Heart left ventricle (tissue), 16 donors: Measurements from ENCODE around the gene FNDC11. TPM values are rescaled to one million over a fixed set of nuclear protein-coding genes. Genes with fewer than 3 reads are reported as not detected.

Experiments
- ATAC-seq, 4 donors: fragments of 200-7000 bp; cut with Tn5 transposase; one replicate each; pipeline ENCODE4 v1.9.1; 2020 to 2022; ENCODE audit warnings: moderate library complexity in 4 of 4, mild to moderate bottlenecking in 3 of 4, moderate number of reproducible peaks in 1 of 4
- DNase-seq, 5 donors: peaks; one replicate each; pipeline ENCODE4 v3.0.0-alpha.2; 2020
- H3K27ac ChIP-seq, 12 donors: fragments of 200-600 bp; sonication (generic) in 4 of 12; one replicate each; pipeline versions ENCODE4 v1.5.0 to v1.8.0; 2016 to 2022; ENCODE audit warnings: mild to moderate bottlenecking in 2 of 12
- H3K27me3 ChIP-seq, 9 donors: fragments of 200-600 bp; sonication (generic) in 2 of 9; one replicate each; pipeline versions ENCODE4 v1.5.1 to v1.8.0; 2016 to 2022; ENCODE audit warnings: mild to moderate bottlenecking in 3 of 9
- H3K36me3 ChIP-seq, 9 donors: fragments of 200-600 bp; sonication (generic) in 2 of 9; one replicate each; pipeline versions ENCODE4 v1.5.0 to v1.8.0; 2018 to 2022; ENCODE audit warnings: mild to moderate bottlenecking in 2 of 9
- H3K4me1 ChIP-seq, 12 donors: fragments of 200-600 bp; sonication (generic) in 4 of 12; one replicate each; pipeline versions ENCODE4 v1.5.0 to v1.8.0; 2016 to 2022; ENCODE audit warnings: mild to moderate bottlenecking in 3 of 12
- H3K4me3 ChIP-seq, 12 donors: fragments of 200-600 bp; sonication (generic) in 4 of 12; one replicate each; pipeline versions ENCODE4 v1.5.0 to v1.8.0; 2017 to 2022; ENCODE audit warnings: mild to moderate bottlenecking in 9 of 12, moderate library complexity in 4 of 12
- H3K9me3 ChIP-seq, 12 donors: fragments of 200-600 bp; sonication (generic) in 4 of 12; one replicate each; pipeline versions ENCODE4 v1.5.0 to v1.8.0; 2016 to 2022; ENCODE audit warnings: mild to moderate bottlenecking in 1 of 12
- CTCF ChIP-seq, 12 donors: fragments of 200-600 bp; sonication (generic) in 4 of 12; IDR thresholded peaks; one replicate each; pipeline versions ENCODE4 v1.5.0 to v1.8.0; 2018 to 2022; ENCODE audit warnings: antibody characterized with exemption in 12 of 12, mild to moderate bottlenecking in 5 of 12
- POLR2A ChIP-seq, 2 donors: fragments of 450-650 bp; IDR thresholded peaks; one replicate each; pipeline ENCODE4 v1.6.1; 2017; ENCODE audit warnings: antibody characterized with exemption in 2 of 2, mild to moderate bottlenecking in 2 of 2, moderate library complexity in 2 of 2
- WGBS, 4 donors: extraction: QIAGEN DNeasy Blood & Tissue Kit in 2 of 4; methylation state at CpG; one replicate each; pipeline versions ENCODE4 v1.1.5 to v1.1.7; 2013 to 2018; 5-methylcytosine and 5-hydroxymethylcytosine counted together
- intact Hi-C, 10 donors: fragments of 100-400 bp; cut with DNase I; formaldehyde crosslinking; loops; one replicate each; pipeline versions ENCODE4 v1.11.1 to v1.14.2; 2022
- polyA plus RNA-seq, 2 donors: library from polyadenylated mRNA; stranded (reverse); fragments of 200-250 nt; gene quantifications; one replicate each; pipeline ENCODE4 v1.2.3, GENCODE V29; 2013
- total RNA-seq, 9 donors: library from RNA; depleted of rRNA in 2 of 9; stranded (reverse); fragments of >200 nt in 2 of 9; fragmentation: NEBNext Ultra II Directional in 3 of 9; extraction: Animal tissue kit (Norgen Biotek cat#: 25700) in 3 of 9; gene quantifications; one replicate each; pipeline versions ENCODE4 v1.1.0 to v1.2.4, GENCODE V29; 2016 to 2023
- donor health status: ischemic (EF 13 %, LVEDD 7.1; RV severe dilation, severe dysfunction).
- donor health status: healthy with polysubstance abuse.
- donor health status: DM: no; HTN: yes; CAD: no.
- donor health status: DM: no; HTN: no; CAD: no.
- donor health status: ischemic (EF 25% LVEDD 6.9; RV normal size, moderate dysfunction).
- donor health status: ischemic (EF 25% LVEDD 5.7; RV mildly dilated, moderate dysfunction).
- donor health status: healthy.
- donor health status: DM: yes; HTN: yes; CAD: no.
- donor health status: ischemic (EF 35%, LVEDD 5.7; RV mildly dilated, moderate dysfunction).
- donor health status: nonischemic (EF 11% LVEDD 7.7; RV severe dilation, severe dysfunction).
- donor health status: DM: yes; HTN: yes; CAD: no.
- donor health status: PGD.
- donor health status: ischemic (EF 29% LVEDD 5.4; RV normal size, mild dysfunction).
- donor health status: nonischemic (EF 23%, LVEDD 6.1; RV moderate dilation, normal function).

The FNDC11 gene
- total and polyA plus RNA-seq, 11 donors, result 0.08 to 0.23 (median 0.17) TPM; not detected in 5

GRCh38 chr20:63585616-63586565 is 31.9 kb downstream of the FNDC11 start:
- DNase-seq (peak in 1 of 5 donors; percentile 52), ATAC-seq (peak in 3 of 4 donors; percentile 7 to 22 (median 21))
- Histone ChIP-seq H3K4me3 (no peak overlapping the region), H3K27ac (no peak overlapping the region), H3K36me3 (peaks cover 0 to 32% (median 22%) of the 10 kb centered on the region in 9 donors), H3K27me3 (no peaks in the 10 kb centered on the region), H3K9me3 (no peaks in the 10 kb centered on the region), H3K4me1 (no peaks in the 10 kb centered on the region)
- TF ChIP-seq CTCF (IDR thresholded peaks at IDR 0.05), result no peak
- TF ChIP-seq POLR2A (IDR thresholded peaks at IDR 0.05), result no peak
- intact Hi-C loops, result loop anchor here in 1 of 10 donors (5.0 kb wide), 1 partner anchor 36 kb away; no protein-coding TSS in a partner anchor
- WGBS, 4 donors, result 63 to 78% (median 72%) methylated on average over 21 to 22 of the region's 22 CpGs

- no peak for TF ChIP-seq POLR2A (IDR thresholded peaks at IDR 0.05)
- no peak for TF ChIP-seq CTCF (IDR thresholded peaks at IDR 0.05)
- H3K27ac ChIP-seq, result no peak overlapping the region
- H3K4me1 ChIP-seq, result no peaks in the 10 kb centered on the region
- no peaks in the 10 kb centered on the region for H3K27me3 ChIP-seq
- H3K9me3 ChIP-seq, result no peaks in the 10 kb centered on the region
- WGBS, 4 donors, result 91 to 96% (median 94%) methylated on average over 11 to 17 of the region's 17 CpGs
- peaks cover 0 to 41% (median 28%) of the 10 kb centered on the region in 9 donors for H3K36me3 ChIP-seq
- peak in 2 of 5 donors; percentile 20 to 47 for DNase-seq
- intact Hi-C loops, result loop anchor here in 1 of 10 donors (5.0 kb wide), 1 partner anchor 36 kb away; no protein-coding TSS in a partner anchor
- no peak overlapping the region for H3K4me3 ChIP-seq
- no peak for ATAC-seq
Observed at GRCh38 chr20:63586797-63587196, 32.8 kb downstream of the FNDC11 start.

GRCh38 chr20:63587256-63587655 is 33.3 kb downstream of the FNDC11 start:
- no peaks in the 10 kb centered on the region for H3K4me1 ChIP-seq
- no peaks in the 10 kb centered on the region for H3K9me3 ChIP-seq
- H3K27ac ChIP-seq, result no peak overlapping the region
- ATAC-seq (no peak), DNase-seq (peak in 1 of 5 donors; percentile 20)
- H3K4me3 ChIP-seq, result no peak overlapping the region
- TF ChIP-seq CTCF (IDR thresholded peaks at IDR 0.05) (no peak), POLR2A (IDR thresholded peaks at IDR 0.05) (no peak)
- WGBS, 4 donors, result 92 to 95% (median 93%) methylated on average over 12 of the region's 12 CpGs
- H3K36me3 ChIP-seq, result peaks cover 0 to 46% (median 33%) of the 10 kb centered on the region in 9 donors
- no peaks in the 10 kb centered on the region for H3K27me3 ChIP-seq
- intact Hi-C loops, result loop anchor here in 1 of 10 donors (5.0 kb wide), 1 partner anchor 35 kb away; no protein-coding TSS in a partner anchor
